ENCODE measurements around the gene SLC17A9. TPM values are rescaled to one million over a fixed set of nuclear protein-coding genes. Genes with fewer than 3 reads are reported as not detected.

Gene SLC17A9
- total and polyA plus RNA-seq, 2 donors (not counting 1 experiment from before 2014, with no cell fraction given): 33.0 to 141 TPM

GRCh38 chr20:63002511-63002910 is 50.0 kb downstream of the SLC17A9 start:
- Histone ChIP-seq H2AFZ (ENCODE audit: insufficient read depth, low read depth, low read length, poor library complexity, severe bottlenecking) (no peak overlapping the region), H3K27ac (ENCODE audit: low read length in 2 of 2) (no peak overlapping the region), H3K4me2 (replicated peaks; ENCODE audit: low read depth, low read length, poor library complexity, severe bottlenecking) (no peak overlapping the region), H3K27me3 (replicated peaks in 1 of 4; ENCODE audit: control extremely low read depth in 1 of 4, control insufficient read depth in 3 of 4, insufficient read depth in 4 of 4, low read length in 3 of 4) (peaks cover 0 to 60% (median 23%) of the 10 kb centered on the region in 4 experiments), H4K20me1 (ENCODE audit: control insufficient read depth, insufficient read depth, low read length, poor library complexity, severe bottlenecking) (no peaks in the 10 kb centered on the region), H3K36me3 (replicated peaks in 1 of 2; ENCODE audit: control extremely low read depth in 1 of 2, control insufficient read depth in 1 of 2, extremely low read depth in 1 of 2, insufficient read depth in 2 of 2, low read length in 1 of 2) (no peaks in the 10 kb centered on the region), H3K4me3 (ENCODE audit: control extremely low read depth in 1 of 5, extremely low read depth in 1 of 5, insufficient read depth in 1 of 5, low read depth in 2 of 5, low read length in 4 of 5) (no peak overlapping the region), H3K4me1 (ENCODE audit: control insufficient read depth in 2 of 2, insufficient read depth in 2 of 2, low read length in 2 of 2) (peaks cover 21 to 27% of the 10 kb centered on the region in 2 donors), H3K9me3 (ENCODE audit: control extremely low read depth in 1 of 3, control insufficient read depth in 2 of 3, insufficient read depth in 1 of 3, low read length in 2 of 3) (peaks cover 0 to 13% (median 0%) of the 10 kb centered on the region in 3 donors), H3K79me2 (ENCODE audit: control insufficient read depth, insufficient read depth, low read length) (no peaks in the 10 kb centered on the region), H3K9ac (ENCODE audit: low read length) (no peak overlapping the region)
- H3K27me3 Mint-ChIP-seq: peaks cover 57% of the 10 kb centered on the region
- peaks cover 1% of the 10 kb centered on the region for H3K4me1 Mint-ChIP-seq
- POLR2A ChIA-PET: interaction anchor here (0.7 kb wide), 1 partner anchor 193 kb away, joined by 4 read pairs; no protein-coding TSS in a partner anchor
- ATAC-seq (ENCODE audit: low read depth): no peak
- intact Hi-C loops (cut with micrococcal nuclease): loop anchor here (10.0 kb wide), 1 partner anchor 48 kb away; the partner anchor contains the start of gene SLC17A9
- no peak overlapping the region for H3K4me3 Mint-ChIP-seq
- TF ChIP-seq EZH2 (IDR thresholded peaks at IDR 0.05; ENCODE audit: borderline replicate concordance, insufficient read depth, low read depth, low read length, poor library complexity, severe bottlenecking): no peak
- TF ChIP-seq CTCF (IDR thresholded peaks at IDR 0.05): no peak
- CTCF ChIA-PET: interaction anchor here (1.3 kb wide), 1 partner anchor 95 kb away, joined by 5 read pairs; no protein-coding TSS in a partner anchor
- DNase-seq: no peak
- H3K27ac Mint-ChIP-seq: no peak overlapping the region
- WGBS (ENCODE audit: insufficient coverage): 93% methylated on average over 8 of the region's 11 CpGs
- H3K9me3 Mint-ChIP-seq (ENCODE audit: insufficient read depth): no peaks in the 10 kb centered on the region

GRCh38 chr20:63003546-63003945 is 51.0 kb downstream of the SLC17A9 start:
- Histone ChIP-seq H3K79me2 (ENCODE audit: control insufficient read depth, insufficient read depth, low read length) (no peaks in the 10 kb centered on the region), H4K20me1 (ENCODE audit: control insufficient read depth, insufficient read depth, low read length, poor library complexity, severe bottlenecking) (peaks cover 9% of the 10 kb centered on the region), H3K4me3 (ENCODE audit: control extremely low read depth in 1 of 5, extremely low read depth in 1 of 5, insufficient read depth in 1 of 5, low read depth in 2 of 5, low read length in 4 of 5) (no peak overlapping the region), H3K9ac (ENCODE audit: low read length) (no peak overlapping the region), H3K27me3 (replicated peaks in 1 of 4; ENCODE audit: control extremely low read depth in 1 of 4, control insufficient read depth in 3 of 4, insufficient read depth in 4 of 4, low read length in 3 of 4) (peaks cover 0 to 68% (median 30%) of the 10 kb centered on the region in 4 experiments), H3K9me3 (ENCODE audit: control extremely low read depth in 1 of 3, control insufficient read depth in 2 of 3, insufficient read depth in 1 of 3, low read length in 2 of 3) (peaks cover 0 to 21% (median 0%) of the 10 kb centered on the region in 3 donors), H2AFZ (ENCODE audit: insufficient read depth, low read depth, low read length, poor library complexity, severe bottlenecking) (no peak overlapping the region), H3K27ac (ENCODE audit: low read length in 2 of 2) (no peak overlapping the region), H3K4me1 (ENCODE audit: control insufficient read depth in 2 of 2, insufficient read depth in 2 of 2, low read length in 2 of 2) (peaks cover 31 to 37% of the 10 kb centered on the region in 2 donors), H3K36me3 (replicated peaks in 1 of 2; ENCODE audit: control extremely low read depth in 1 of 2, control insufficient read depth in 1 of 2, extremely low read depth in 1 of 2, insufficient read depth in 2 of 2, low read length in 1 of 2) (no peaks in the 10 kb centered on the region), H3K4me2 (replicated peaks; ENCODE audit: low read depth, low read length, poor library complexity, severe bottlenecking) (no peak overlapping the region)
- no peak for TF ChIP-seq EZH2 (IDR thresholded peaks at IDR 0.05; ENCODE audit: borderline replicate concordance, insufficient read depth, low read depth, low read length, poor library complexity, severe bottlenecking)
- no peak for TF ChIP-seq CTCF (IDR thresholded peaks at IDR 0.05)
- Mint-ChIP-seq H3K4me3 (no peak overlapping the region), H3K27ac (no peak overlapping the region), H3K9me3 (ENCODE audit: insufficient read depth) (no peaks in the 10 kb centered on the region), H3K27me3 (peaks cover 48% of the 10 kb centered on the region), H3K4me1 (peaks cover 5% of the 10 kb centered on the region)
- intact Hi-C loops (cut with micrococcal nuclease): loop anchor here (10.0 kb wide), 1 partner anchor 49 kb away; the partner anchor contains the start of gene SLC17A9
- 67% methylated on average over 8 of the region's 13 CpGs for WGBS (ENCODE audit: insufficient coverage)
- CTCF ChIA-PET: interaction anchor here (0.8 kb wide), 1 partner anchor 12 kb away, joined by 3 read pairs; no protein-coding TSS in a partner anchor
- DNase-seq (no peak), ATAC-seq (ENCODE audit: low read depth) (no peak)
- POLR2A ChIA-PET: no interaction called here

All from B cell (primary cell).